GM23338 (cell line): Measurements from ENCODE around the gene HHEX. TPM values are rescaled to one million over a fixed set of nuclear protein-coding genes. Genes with fewer than 3 reads are reported as not detected.

Experiments
- EZH2 ChIP-seq: fragments of 200-600 bp; sonication (generic); IDR thresholded peaks from one replicate; pipeline ENCODE4 v1.8.0; 2017; ENCODE audit warnings: antibody characterized with exemption, mild to moderate bottlenecking, low read depth; ENCODE audit not compliant: unreplicated experiment
- ZNF462 ChIP-seq: fragments of 250-450 bp; sonication (Bioruptor Pico); IDR thresholded peaks from 2 replicates; pipeline ENCODE4 v1.5.0; 2020; ENCODE audit warnings: mild to moderate bottlenecking, moderate library complexity
- polyA plus RNA-seq: library from polyadenylated mRNA; unstranded; fragments of >200 nt; fragmentation: Nextera tagmentation; extraction: Ambion mirVana; gene quantifications from 2 replicates; pipeline ENCODE4 v1.2.1, GENCODE V29; 2016
- total RNA-seq: library from RNA; depleted of rRNA; stranded (reverse); fragments of >200 nt; shearing (Covaris generic); gene quantifications from 2 replicates; pipeline ENCODE4 v1.2.3, GENCODE V29; 2014
- TF ChIP-seq, protein P1 (sequence below): IDR thresholded peaks from 2 replicates; pipeline ENCODE4 v1.6.1; 2016; ENCODE audit warnings: antibody characterized with exemption
- TF ChIP-seq, protein P2 (sequence below), 2 experiments: fragments of 200-600 bp in 1 of 2; sonication (generic) in 1 of 2; conservative IDR thresholded peaks; 2 replicates each; pipeline versions ENCODE4 v1.5.1 to v1.6.1; 2016 to 2017; ENCODE audit warnings: antibody characterized with exemption in 2 of 2, low read depth in 2 of 2, mild to moderate bottlenecking in 2 of 2, moderate library complexity in 1 of 2

The HHEX gene
- total and polyA plus RNA-seq, 2 experiments from 2014 or later, result 0.59 to 2.0 TPM

- TF ChIP-seq ZNF462 (CRISPR knock-in tag) (no peak), EZH2 (peak; percentile 72)
- TF ChIP-seq, protein P1, sequence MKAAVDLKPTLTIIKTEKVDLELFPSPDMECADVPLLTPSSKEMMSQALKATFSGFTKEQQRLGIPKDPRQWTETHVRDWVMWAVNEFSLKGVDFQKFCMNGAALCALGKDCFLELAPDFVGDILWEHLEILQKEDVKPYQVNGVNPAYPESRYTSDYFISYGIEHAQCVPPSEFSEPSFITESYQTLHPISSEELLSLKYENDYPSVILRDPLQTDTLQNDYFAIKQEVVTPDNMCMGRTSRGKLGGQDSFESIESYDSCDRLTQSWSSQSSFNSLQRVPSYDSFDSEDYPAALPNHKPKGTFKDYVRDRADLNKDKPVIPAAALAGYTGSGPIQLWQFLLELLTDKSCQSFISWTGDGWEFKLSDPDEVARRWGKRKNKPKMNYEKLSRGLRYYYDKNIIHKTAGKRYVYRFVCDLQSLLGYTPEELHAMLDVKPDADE, result no peak
- TF ChIP-seq, protein P2, sequence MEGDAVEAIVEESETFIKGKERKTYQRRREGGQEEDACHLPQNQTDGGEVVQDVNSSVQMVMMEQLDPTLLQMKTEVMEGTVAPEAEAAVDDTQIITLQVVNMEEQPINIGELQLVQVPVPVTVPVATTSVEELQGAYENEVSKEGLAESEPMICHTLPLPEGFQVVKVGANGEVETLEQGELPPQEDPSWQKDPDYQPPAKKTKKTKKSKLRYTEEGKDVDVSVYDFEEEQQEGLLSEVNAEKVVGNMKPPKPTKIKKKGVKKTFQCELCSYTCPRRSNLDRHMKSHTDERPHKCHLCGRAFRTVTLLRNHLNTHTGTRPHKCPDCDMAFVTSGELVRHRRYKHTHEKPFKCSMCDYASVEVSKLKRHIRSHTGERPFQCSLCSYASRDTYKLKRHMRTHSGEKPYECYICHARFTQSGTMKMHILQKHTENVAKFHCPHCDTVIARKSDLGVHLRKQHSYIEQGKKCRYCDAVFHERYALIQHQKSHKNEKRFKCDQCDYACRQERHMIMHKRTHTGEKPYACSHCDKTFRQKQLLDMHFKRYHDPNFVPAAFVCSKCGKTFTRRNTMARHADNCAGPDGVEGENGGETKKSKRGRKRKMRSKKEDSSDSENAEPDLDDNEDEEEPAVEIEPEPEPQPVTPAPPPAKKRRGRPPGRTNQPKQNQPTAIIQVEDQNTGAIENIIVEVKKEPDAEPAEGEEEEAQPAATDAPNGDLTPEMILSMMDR (conservative IDR thresholded peaks at IDR 0.05; ENCODE audit: low read depth in 2 of 2), result no peak
These were observed 6.2 kb downstream of the HHEX start (continued) for GRCh38 chr10:92695679-92696605.
